Activated CD4-positive, alpha-beta T cell treated with anti-CD3 and anti-CD28 coated beads, Interleukin-2, amount 50 U/mL, for 16 hours (primary cell): ENCODE data around the gene INO80B.
"Not testable (repeated sequence)": the region's sequence is repeated elsewhere in the genome, so short reads cannot be mapped to it uniquely, and the experiment has no call there.

Experiments
- DNase-seq: peaks from one replicate; pipeline ENCODE4 v3.0.0-alpha.2; 2020

Gene INO80B

DNA sequence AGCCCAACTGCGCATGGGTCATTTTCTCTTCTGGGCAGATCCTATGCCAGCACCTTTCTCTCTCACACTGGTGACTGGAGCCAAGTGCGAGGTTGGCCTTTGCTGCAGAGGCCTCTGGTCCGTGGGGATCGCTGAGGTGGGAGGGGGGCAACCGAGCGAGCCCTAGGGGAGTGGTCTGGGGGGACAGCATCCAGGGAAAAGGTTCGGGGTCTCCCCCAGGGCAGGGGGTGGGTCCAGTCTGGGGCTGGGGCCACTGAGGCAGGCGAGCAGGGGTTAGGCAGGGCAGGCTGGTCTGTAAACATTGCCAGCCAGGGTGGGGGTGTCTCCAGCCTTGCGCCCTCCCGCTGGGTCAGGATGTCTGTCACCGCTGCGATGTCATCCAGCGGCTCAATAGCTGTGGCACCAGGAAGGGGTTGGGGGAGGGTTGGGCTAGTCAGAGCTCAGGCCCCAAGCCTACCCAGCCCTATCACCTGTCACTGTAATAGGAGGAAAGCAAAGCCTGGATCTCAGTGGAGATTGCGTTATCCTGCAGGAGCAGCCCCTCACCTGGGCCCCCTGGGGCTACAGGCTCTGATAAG lies 28.6 kb upstream of the INO80B start:
- DNase-seq: no peak

DNA sequence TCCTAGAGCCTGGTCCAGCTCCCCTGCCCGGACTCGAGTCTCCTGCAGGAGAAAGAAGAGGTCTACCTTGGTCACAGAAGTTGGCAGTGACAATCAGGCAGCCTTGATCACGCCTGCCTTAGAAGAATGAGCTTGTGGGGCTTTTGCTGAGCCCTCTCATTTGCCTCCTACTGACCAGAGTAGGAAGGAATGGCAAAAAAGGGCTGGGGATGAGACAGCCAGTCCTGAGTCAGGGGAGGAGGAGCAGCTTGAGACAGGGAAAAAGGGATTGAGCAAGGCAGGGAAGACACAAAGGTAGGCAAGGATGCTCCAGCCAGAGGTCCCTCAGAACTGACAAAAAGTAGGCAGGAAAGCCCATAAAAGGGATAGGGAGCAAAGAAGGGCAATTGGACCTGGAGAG lies 27.3 kb upstream of the INO80B start:
- DNase-seq: no peak

DNA sequence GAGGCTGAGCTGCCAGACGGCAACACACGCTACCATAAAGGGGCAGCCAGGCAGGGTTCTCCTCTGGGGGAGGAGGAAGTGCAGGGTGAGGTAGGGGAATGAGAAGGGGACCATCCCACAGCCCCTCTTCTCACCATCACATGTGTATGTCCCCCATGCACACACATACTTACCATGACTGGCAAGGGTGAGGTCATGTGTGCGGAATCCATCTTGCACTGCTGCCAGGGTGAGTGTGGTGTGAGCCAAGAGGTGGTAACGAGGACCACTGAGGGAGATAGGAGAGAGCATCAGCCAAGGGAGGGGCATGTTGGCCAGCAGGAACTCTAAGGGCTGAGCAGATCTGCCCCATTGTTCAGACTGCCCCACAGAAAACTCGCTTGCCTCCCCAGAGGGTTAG lies 26.2 kb upstream of the INO80B start:
- DNase-seq: no peak

DNA sequence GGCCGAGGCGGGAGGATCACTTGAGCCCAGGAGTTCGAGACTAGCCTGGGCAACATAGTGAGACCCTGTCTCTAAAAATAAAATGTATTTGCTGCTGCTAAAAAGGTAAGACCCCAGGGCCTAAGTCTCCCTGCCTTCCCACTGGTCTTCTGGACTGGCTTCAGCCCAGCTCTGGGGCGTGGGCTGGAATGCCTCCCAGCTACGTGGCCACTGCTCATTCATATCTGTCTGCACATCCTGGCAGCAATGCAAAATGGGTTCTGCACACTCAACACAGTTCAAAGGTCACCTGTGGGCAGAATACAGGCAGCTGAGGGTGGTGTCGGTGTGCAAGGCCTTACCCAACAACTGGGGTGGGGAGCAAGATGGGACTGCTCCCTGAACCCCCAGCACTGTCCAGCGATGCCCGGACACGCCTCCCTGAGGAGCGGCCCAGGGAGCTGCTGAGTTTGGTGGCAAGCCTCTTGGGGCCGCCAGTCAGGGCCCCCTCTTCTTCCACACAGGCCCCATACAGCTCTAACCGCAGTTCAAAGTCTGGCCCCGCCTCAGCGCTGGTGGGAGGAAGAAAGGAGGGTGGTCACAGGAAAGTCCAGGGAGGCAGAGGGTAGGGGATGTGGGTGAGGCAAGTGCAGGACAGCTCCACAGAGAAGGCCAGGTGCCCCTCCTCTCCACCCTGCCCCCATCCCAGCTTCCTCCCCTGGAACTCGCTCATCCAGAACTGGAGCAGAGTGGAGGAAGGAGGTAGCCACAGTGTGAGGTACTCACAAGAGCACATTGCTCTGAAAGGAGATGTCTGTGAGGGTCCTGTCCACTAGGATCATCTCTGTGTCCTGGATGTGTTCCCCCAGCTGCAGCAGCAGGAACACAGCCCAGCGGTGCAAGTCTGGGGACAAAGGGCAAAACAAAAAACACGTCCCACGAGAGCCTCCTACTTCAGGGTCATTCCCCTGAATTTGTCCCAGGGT lies 25.1 kb upstream of the INO80B start:
- no peak for DNase-seq

GRCh38 chr2:74430502-74430901 lies 24.4 kb upstream of the INO80B start:
- no peak for DNase-seq

DNA sequence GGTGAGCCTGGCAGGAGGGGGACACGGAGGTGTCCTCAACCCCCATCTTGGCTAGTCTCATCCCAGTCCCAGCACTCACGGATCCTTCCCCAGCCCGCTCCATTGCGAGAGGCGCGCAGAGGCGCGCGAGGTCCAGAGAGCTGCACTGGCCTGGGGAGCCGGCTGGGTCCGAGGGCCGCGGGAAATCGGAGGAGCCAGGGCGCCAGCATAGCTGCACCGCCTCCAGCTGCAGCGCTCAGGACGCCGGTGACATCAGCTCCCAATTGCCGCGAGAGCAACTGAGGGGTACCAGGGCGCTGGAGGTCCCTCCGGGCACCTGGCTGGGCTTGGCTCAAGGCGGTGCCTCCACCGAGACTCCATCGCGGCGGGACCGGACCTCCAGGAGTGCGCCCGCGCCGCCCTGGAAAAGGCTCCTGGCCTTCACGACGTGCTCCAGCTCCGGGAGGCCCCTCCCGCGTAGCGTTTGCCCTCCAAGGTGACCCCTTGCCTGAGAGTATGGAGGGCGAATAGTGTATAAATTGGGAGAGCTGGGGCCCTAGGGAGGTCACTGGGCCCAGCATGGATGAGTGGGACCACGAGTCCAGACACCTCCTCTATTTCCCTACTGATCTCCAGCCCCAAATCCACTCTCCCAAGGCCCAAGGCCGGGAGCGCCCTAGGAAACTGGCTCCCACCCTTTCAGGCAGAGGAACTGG lies 18.6 kb upstream of the INO80B start:
- DNase-seq: no peak

DNA sequence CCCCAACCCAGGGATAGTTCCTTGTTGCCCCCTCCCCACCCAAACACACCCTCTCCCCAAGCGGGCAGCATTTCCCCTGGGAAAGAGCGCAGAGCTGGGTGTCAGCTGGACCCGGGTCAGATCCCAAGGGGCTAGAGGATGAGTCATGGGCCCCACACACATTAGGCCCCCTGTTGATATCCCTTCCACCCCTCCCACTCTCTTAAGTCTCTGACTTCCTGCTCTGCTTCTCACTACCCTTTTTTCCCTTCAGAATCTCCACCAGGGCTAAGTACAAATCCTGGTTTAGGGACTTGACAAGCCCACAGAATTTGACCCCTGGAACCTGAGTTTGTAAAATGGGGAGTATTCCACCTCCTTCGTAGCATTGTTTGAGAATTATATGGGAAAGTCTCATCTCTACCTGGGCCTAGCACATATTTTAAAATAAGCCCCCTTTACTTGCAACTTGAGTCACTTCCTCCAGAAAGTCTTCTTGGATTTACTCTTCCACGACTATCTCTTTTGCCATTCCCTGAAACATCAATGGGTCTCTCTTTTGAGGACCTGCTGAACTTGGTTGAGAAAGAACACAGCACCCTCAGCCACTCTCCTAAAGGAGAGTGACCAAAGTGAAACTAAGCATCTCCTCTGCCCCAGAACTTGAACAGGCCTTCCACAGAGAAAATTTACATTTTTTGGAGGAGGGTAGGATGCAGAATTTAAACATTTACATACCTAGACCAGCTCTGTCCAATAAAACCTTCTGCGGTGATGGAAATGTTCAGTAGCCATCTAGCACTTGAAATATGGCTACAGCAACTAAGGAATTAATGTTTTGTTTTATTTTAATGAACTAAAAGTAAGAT lies 17.8 kb upstream of the INO80B start:
- no peak for DNase-seq

- DNase-seq: no peak
Measured at GRCh38 chr2:74438248-74438647, 16.6 kb upstream of the INO80B start.

- no peak for DNase-seq
Measured at GRCh38 chr2:74439373-74439772, 15.5 kb upstream of the INO80B start.

DNA sequence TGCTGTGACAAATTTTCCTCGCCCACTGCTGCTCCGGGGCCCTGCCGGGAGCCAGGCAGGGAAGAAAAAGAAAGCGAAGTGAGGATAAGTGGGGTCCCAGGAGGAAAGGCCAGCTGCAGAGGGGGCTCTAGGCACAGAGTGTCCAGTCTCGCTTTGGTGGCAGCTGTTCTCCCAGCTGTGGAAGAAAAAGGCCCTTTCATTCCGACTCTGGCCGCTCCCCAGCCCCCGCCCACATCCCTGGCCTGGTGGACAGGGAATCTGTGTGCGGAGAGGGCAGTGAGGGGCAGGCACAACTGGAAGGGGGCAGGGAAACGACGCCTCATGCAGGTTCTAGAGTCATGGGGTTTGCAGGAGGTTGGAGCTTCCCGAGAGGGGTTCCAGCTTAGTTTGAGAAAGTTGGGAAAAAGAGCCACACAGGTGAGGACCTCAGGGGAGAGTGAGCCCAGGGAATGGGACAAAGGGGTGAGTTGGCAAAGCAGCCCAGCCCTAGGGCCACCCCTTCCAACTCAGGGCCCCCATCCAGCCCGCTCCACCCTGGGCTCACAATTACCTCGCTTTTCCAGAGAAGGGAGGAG lies 15.0 kb upstream of the INO80B start:
- no peak for DNase-seq

- peak; percentile 42 for DNase-seq
Measured at GRCh38 chr2:74440378-74441169, 14.3 kb upstream of the INO80B start.

DNA sequence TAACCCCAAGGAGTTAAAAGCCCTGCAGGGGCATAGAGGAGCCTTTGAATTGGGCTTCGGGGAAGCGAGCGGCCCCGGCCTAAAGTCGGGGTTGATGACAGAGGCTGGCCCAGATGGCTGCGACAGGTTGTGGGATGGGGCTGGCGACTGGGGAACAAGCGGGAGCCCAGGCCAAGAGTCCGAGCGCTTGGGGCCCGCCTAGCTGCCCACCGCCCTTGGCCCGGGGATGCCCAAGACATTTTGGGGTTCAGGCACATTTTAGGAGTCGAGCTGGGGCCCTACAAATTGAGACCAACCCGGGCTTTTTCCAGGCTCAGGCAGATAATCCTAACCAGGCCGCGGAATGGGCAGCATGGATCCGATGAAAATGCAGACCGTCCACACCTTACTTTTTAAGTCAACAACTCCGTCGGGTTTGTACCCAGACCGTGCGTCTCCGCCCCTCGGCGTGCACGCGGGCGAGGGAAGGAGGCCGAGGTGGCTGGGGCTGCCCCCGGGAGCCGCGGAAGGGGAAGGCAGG lies 13.7 kb upstream of the INO80B start:
- DNase-seq: no peak

DNA sequence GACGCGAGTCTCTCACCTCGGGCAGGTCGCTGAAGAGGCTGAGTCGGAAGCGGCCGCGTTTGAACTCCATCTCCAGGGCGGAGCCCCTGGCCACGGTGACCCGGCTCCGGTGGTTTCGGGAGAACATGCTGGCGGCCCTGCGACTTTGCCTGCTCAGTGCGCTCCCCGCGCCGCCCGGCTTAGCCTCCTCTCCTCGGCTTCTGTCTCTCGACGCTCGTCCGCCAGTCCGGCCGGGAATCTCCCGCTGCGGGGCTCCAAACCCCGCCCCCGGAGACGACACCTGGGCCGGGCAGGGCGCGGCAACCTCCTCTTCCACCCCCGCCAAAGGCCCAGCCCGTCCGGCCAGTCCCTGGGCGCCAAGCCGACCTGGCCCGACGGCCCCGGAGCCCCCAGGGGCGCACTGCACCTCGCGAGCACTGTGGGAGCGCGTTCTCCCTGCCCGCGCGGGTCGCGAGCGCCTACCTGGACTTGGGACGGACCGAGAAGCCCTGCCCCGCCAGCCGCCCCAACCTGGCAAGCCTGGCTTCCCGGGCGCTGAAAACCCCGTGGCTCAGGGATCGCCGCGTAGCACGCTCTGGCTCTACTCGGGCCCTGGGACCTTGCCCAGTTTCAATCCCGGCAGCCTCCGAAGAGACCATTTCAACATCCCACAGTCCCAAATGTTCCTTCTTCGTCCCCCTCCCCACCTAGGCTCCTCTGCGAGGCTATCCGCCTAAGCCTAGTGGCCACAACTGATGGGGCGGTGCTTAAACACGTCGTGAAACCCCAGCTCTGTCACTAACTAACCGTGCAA lies 13.0 kb upstream of the INO80B start, which contains the start of gene RTKN:
Gene RTKN, minus strand, starts transcription at position 248 of the 793 bp plus-strand sequence. Its CDS starts 121 bp downstream, at position 127.
- no peak for DNase-seq

DNA sequence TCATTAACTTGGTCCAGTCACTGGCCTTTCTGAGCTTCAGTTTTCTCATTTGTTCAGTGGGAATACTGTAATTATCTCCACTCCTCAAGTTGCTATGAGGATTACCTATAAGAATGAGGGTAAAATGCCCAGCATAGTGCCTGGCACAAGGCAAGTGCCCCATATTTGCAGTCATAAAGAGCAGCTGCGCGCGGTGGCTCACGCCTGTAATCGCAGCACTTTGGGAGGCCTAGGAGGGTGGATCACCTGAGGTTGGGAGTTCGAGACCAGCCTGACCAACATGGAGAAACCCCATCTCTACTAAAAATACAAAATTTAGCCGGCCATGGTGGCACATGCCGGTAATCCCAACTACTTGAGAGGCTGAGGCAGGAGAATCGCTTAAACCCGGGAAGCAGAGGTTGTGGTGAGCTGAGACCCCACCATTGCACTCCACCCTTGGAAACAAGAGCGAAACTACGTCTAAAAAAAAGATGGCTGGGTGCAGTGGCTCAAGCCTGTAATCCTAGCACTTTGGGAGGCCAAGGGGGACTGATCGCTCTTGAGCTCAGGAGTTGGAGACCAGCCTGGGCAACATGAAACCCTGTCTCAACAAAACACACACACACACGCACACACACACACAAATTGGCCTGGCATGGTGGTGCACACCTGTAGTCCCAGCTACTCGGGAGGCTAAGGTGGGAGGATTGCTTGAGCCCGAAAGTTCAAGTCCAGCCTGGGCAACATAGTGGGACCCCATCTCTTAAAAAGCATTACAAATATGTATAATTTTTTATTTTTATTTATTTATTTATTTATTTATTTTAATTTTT lies 12.2 kb upstream of the INO80B start:
- not testable (repeated sequence) for DNase-seq

DNA sequence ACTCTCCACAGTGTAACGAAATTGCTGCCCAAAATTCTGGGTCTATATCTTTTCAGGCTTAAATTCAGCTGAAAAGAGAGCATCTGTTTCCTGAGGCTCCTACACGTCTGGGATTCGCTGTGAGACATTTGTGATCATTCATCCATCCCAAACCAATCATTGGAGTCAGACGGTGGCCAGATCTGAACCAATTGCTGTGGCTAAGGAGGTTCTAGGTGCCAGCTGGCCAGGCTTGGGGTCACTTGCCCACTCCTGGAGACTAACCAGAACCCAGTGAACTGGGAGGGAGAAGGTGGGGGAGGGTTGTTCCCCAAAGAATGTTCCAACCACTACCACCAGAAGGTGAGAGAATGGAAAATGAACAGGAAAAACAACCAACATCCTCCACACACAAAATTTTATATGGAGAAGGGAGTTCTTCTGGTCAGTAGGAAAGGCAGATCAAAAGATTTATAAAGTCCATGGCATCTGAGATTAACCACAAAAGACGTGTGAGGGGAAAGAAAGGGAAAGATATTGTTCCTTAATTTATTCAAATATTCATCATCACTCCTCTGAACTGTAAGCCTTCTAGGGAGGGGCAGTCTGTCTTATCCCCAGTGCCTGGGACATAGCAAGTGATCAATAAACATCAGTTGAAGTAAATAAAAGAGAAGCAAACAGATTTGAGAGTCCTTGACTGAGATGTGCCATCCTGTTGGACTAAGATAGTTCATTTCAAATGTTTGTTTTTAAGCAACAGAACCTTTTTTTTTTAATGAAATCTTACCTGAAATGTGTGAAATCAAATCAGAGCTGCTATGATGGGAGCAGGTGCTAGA lies 10.2 kb upstream of the INO80B start:
- no peak for DNase-seq

- DNase-seq: no peak
Measured at GRCh38 chr2:74447230-74447999, 7.5 kb upstream of the INO80B start.

- no peak for DNase-seq
Measured at GRCh38 chr2:74448771-74449170, 6.1 kb upstream of the INO80B start.
